ENCODE measurements around the gene UGGT2. TPM values are rescaled to one million over a fixed set of nuclear protein-coding genes. Genes with fewer than 3 reads are reported as not detected.

UGGT2 gene
- total and polyA plus RNA-seq, 12 donors, result 10.7 to 60.6 (median 21.9) TPM

GRCh38 chr13:95756072-95756471, 297.1 kb downstream of the UGGT2 start:
- Histone ChIP-seq H3K36me3 (replicated peaks in 1 of 2) (no peaks in the 10 kb centered on the region), H3K4me1 (replicated peaks in 1 of 2) (no peaks in the 10 kb centered on the region), H3K27me3 (no peaks in the 10 kb centered on the region), H3K4me3 (no peak overlapping the region), H3K9me3 (replicated peaks in 1 of 3) (no peaks in the 10 kb centered on the region), H3K27ac (no peak overlapping the region)
- WGBS, 4 donors, result 93 to 99% (median 95%) methylated on average over 5 of the region's 5 CpGs
- no peak for TF ChIP-seq POLR2A (IDR thresholded peaks at IDR 0.05)
- no peak for TF ChIP-seq CTCF (IDR thresholded peaks at IDR 0.05)
- no peak for DNase-seq
- intact Hi-C loops (cut with DNase I), result no loop called here

- intact Hi-C loops (cut with DNase I), result no loop called here
- WGBS, 4 donors, result 73 to 86% (median 76%) methylated on average over 3 to 4 of the region's 4 CpGs
These were observed 299.1 kb downstream of the UGGT2 start for GRCh38 chr13:95754069-95754468.

GRCh38 chr13:95752677-95753076, 300.5 kb downstream of the UGGT2 start:
- H3K4me1 ChIP-seq (replicated peaks in 1 of 2), result no peaks in the 10 kb centered on the region
- intact Hi-C loops (cut with DNase I), result no loop called here
- no peak overlapping the region for H3K4me3 ChIP-seq
- no peak overlapping the region for H3K27ac ChIP-seq
- DNase-seq, result no peak
- 74 to 93% (median 84%) methylated on average over 2 of the region's 2 CpGs for WGBS, 4 donors
- no peaks in the 10 kb centered on the region for H3K9me3 ChIP-seq (replicated peaks in 1 of 3)
- H3K36me3 ChIP-seq (replicated peaks in 1 of 2), result no peaks in the 10 kb centered on the region
- TF ChIP-seq CTCF (IDR thresholded peaks at IDR 0.05) (no peak), POLR2A (IDR thresholded peaks at IDR 0.05) (no peak)
- H3K27me3 ChIP-seq, result no peaks in the 10 kb centered on the region

More at GRCh38 chr13:95754069-95754468, 299.1 kb downstream of the UGGT2 start:
- no peaks in the 10 kb centered on the region for H3K27me3 ChIP-seq
- H3K9me3 ChIP-seq (replicated peaks in 1 of 3), result no peaks in the 10 kb centered on the region
- H3K36me3 ChIP-seq (replicated peaks in 1 of 2), result no peaks in the 10 kb centered on the region
- no peaks in the 10 kb centered on the region for H3K4me1 ChIP-seq (replicated peaks in 1 of 2)
- TF ChIP-seq POLR2A (IDR thresholded peaks at IDR 0.05), result no peak
- TF ChIP-seq CTCF (IDR thresholded peaks at IDR 0.05), result no peak
- H3K27ac ChIP-seq, result no peak overlapping the region
- no peak for DNase-seq
- H3K4me3 ChIP-seq, result no peak overlapping the region

Small RNA genes within 50 kb of the gene (small RNA-seq; reads per million reads assigned to genes)
- 0 reads per million in 2 donors for gene HMGN1P24

Other genes starting within 250 kb of the UGGT2 start
- 10 to 100 TPM in 1 of 9 donors, 1 to 10 TPM in 8; 2.5 to 27.1 (median 6.3) TPM for gene HS6ST3, start 36.7 kb upstream of the UGGT2 start, total RNA-seq
- gene HS6ST3, start 36.7 kb upstream of the UGGT2 start, polyA plus RNA-seq, result 10 to 100 TPM in 1 of 3 donors, 1 to 10 TPM in 2; 2.1 to 12.6 (median 4.1) TPM

Data from adrenal gland (tissue), 12 donors.